Measurements from ENCODE around the gene DRC1.

The DRC1 gene

DNA sequence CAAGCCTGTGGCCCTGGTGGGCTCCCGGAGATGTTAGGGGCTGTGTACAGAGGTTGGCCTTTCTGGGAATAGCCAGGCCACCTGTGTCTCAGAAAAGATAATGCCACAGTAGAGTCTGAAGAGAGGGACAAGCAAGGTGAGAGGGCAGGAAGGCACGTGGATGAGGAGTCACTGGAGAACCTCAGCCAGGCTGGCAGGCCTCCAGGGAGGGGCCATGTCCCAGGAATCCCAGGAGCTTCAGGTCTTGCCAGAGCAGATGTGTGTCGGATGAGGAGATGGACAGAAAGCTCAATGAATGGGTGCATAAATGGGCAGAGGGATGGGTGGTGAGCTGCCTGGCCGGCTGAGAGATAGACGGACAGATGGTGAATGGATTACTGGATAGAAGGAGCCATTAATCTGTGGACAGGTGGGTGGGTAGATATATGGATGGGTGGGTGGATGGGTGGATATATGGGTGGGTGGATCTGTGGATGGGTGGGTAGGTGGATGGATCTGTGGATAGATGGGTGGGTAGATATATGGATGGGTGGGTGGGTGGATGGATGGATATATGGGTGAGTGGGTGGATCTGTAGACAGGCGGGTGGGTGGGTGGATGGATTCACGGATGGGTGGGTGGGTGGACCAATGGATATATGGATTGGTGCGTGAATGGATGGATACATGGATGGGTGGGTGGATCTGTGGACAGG lies 84.2 kb downstream of the DRC1 start:
- no peak overlapping the region for H3K9ac ChIP-seq (ENCODE audit: low read length)
- no peaks in the 10 kb centered on the region for H3K4me1 ChIP-seq (ENCODE audit: control insufficient read depth, insufficient read depth, low read length)
- no peaks in the 10 kb centered on the region for H3K27me3 ChIP-seq (ENCODE audit: control insufficient read depth, insufficient read depth, low read length)
- no peak overlapping the region for H3K27ac ChIP-seq (ENCODE audit: low read depth, low read length)
- H3K36me3 ChIP-seq (ENCODE audit: control insufficient read depth, insufficient read depth, low read length) = no peaks in the 10 kb centered on the region
- no peaks in the 10 kb centered on the region for H3K9me3 ChIP-seq (ENCODE audit: control insufficient read depth, insufficient read depth, low read depth, low read length)
- H3K4me3 ChIP-seq (ENCODE audit: low read depth, low read length) = no peak overlapping the region

DNA sequence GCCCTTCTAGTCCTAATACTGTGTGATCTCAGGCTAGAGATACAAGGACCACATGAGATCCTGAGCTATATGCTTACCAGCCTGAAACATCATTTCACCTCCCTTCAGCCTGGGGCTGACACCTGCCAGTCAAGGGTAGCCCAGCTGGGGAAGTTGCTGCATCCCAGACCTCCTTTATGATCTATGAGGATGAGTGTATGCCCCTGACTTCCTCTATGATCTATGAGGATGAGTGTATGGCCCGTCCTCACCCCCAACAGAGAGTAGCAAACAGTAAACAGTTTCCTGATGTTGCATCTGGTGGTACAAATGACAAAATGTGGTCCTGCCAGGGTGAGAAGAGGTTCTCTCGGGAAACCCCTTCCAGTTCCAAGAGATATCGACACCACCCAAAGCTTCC lies 85.1 kb downstream of the DRC1 start:
- Histone ChIP-seq H3K9me3 (ENCODE audit: control insufficient read depth, insufficient read depth, low read depth, low read length) (no peaks in the 10 kb centered on the region), H3K4me1 (ENCODE audit: control insufficient read depth, insufficient read depth, low read length) (no peaks in the 10 kb centered on the region), H3K4me3 (ENCODE audit: low read depth, low read length) (no peak overlapping the region), H3K27ac (ENCODE audit: low read depth, low read length) (no peak overlapping the region), H3K36me3 (ENCODE audit: control insufficient read depth, insufficient read depth, low read length) (no peaks in the 10 kb centered on the region), H3K27me3 (ENCODE audit: control insufficient read depth, insufficient read depth, low read length) (no peaks in the 10 kb centered on the region), H3K9ac (ENCODE audit: low read length) (no peak overlapping the region)

DNA sequence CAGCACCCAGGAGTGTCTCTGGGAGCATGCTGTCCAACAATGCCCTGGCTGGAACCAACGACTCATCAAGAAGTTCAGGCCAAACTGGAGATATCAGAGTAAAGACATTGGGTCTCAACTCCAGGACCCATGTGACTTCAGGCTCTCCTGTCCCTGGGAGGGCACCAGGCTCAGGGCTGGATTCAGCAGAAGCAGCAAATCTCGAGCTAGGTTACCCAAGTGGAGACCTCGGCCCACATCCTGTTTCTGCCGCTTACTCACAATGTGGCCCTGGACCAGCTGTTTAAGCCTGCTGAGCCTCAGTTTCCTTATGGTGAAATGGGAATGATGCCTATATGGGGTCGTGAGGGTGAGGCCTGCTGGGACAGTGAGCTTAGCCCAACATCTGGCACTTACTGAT lies 85.5 kb downstream of the DRC1 start:
- Histone ChIP-seq H3K27me3 (ENCODE audit: control insufficient read depth, insufficient read depth, low read length) (no peaks in the 10 kb centered on the region), H3K4me1 (ENCODE audit: control insufficient read depth, insufficient read depth, low read length) (no peaks in the 10 kb centered on the region), H3K27ac (ENCODE audit: low read depth, low read length) (no peak overlapping the region), H3K9me3 (ENCODE audit: control insufficient read depth, insufficient read depth, low read depth, low read length) (no peaks in the 10 kb centered on the region), H3K4me3 (ENCODE audit: low read depth, low read length) (no peak overlapping the region), H3K36me3 (ENCODE audit: control insufficient read depth, insufficient read depth, low read length) (no peaks in the 10 kb centered on the region), H3K9ac (ENCODE audit: low read length) (no peak overlapping the region)

DNA sequence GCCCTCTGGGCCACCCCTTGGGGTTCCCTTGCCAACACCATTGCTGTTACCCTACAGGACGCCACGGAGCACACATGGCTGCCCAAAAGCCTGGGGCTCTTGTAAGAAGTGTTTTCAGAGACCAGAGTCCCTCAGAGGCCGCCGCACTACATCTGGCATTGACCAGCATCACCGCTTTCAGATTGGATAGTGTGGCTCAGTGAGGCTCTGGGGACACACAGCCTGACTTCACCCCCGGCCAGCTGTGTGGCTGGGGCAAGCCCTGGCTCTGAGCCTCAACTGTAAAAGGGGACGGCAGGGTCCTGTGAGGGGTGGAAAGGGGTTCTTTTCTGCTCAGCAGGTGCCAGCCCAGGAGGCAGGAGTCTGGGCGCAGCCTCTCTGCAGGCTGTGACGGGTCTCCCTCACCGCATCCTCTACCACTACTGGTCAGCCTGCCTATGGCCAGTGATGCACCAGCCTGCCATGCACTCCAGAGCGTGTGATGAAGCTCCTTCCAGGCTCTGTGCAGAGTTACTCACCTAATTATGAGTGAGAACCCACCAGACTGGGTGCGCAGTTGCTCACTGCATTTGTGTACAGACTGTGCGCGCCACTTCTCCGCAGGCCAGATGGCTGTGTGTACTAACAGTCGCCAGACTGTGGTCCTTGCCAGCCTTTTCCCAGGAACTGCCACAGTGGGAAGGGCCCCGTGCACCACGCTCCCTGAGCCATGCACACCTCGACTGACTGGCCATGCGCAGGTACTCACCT lies 86.9 kb downstream of the DRC1 start:
- Histone ChIP-seq H3K27me3 (ENCODE audit: control insufficient read depth, insufficient read depth, low read length) (no peaks in the 10 kb centered on the region), H3K36me3 (ENCODE audit: control insufficient read depth, insufficient read depth, low read length) (no peaks in the 10 kb centered on the region), H3K9me3 (ENCODE audit: control insufficient read depth, insufficient read depth, low read depth, low read length) (no peaks in the 10 kb centered on the region), H3K27ac (ENCODE audit: low read depth, low read length) (no peak overlapping the region), H3K4me1 (ENCODE audit: control insufficient read depth, insufficient read depth, low read length) (no peaks in the 10 kb centered on the region), H3K4me3 (ENCODE audit: low read depth, low read length) (no peak overlapping the region), H3K9ac (ENCODE audit: low read length) (no peak overlapping the region)

DNA sequence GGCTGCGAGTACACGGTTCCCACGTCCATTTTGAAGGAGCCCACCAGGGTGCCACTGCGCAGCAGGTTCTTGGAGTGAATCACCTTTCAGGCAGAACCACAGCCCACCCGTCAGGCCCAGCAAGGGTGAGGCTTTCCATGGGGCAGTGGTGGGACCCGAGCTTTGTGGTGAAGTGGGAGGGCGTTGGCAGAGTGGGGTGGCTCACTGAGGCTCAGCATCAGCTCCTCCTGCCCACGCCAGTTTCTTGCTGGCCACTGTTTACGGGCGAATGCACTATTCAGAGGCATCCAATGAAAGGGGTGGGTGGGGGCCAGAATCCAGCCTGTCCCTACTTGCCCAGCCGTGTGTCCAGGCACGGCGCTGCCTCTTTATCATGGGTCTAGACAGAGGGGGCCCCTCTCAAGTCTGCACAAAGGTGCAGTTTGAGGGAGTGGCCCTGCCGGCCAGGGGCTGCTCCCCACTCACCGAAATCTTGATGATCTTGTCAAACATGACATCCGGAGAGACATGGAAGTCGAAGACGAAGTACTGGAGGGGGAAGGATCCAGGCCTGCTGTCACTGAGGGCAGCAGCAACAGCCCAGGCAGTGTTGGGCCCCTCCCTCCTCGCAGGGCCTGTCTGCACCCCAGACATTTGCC lies 87.6 kb downstream of the DRC1 start:
- Histone ChIP-seq H3K9ac (ENCODE audit: low read length) (no peak overlapping the region), H3K4me3 (ENCODE audit: low read depth, low read length) (no peak overlapping the region), H3K27me3 (ENCODE audit: control insufficient read depth, insufficient read depth, low read length) (no peaks in the 10 kb centered on the region), H3K4me1 (ENCODE audit: control insufficient read depth, insufficient read depth, low read length) (no peaks in the 10 kb centered on the region), H3K36me3 (ENCODE audit: control insufficient read depth, insufficient read depth, low read length) (no peaks in the 10 kb centered on the region), H3K9me3 (ENCODE audit: control insufficient read depth, insufficient read depth, low read depth, low read length) (no peaks in the 10 kb centered on the region), H3K27ac (ENCODE audit: low read depth, low read length) (no peak overlapping the region)

DNA sequence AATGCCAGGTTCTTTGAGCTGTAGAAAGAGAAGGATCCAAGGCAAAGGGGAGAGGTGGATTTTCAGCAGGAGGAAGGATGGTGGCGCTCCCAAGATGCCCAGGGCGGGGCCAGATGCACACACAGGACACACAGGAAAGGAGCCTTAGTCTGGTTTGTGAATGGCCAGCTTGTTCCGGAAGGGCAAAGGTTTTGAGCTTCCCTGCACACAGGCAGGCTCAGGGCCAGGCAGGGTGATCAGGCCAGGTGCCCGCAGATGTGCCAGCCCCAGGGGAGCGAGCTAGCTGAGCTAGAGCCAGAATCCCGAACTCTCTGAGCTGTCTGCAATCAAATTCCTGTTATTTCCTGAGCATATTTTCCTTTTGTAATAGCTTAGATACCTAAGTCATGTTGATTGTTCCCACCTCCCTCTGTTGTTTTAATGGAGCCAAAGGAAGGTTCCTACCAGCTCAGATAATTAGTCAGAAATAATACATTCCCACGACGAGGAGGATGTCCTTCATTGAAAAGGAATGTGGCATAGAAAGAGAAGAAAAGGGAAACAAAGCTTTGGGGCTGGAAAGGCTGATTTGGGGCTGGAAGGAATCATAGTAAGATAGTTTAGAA lies 89.9 kb downstream of the DRC1 start:
- Histone ChIP-seq H3K36me3 (ENCODE audit: control insufficient read depth, insufficient read depth, low read length) (no peaks in the 10 kb centered on the region), H3K4me1 (ENCODE audit: control insufficient read depth, insufficient read depth, low read length) (peaks cover 6% of the 10 kb centered on the region), H3K9me3 (ENCODE audit: control insufficient read depth, insufficient read depth, low read depth, low read length) (no peaks in the 10 kb centered on the region)

DNA sequence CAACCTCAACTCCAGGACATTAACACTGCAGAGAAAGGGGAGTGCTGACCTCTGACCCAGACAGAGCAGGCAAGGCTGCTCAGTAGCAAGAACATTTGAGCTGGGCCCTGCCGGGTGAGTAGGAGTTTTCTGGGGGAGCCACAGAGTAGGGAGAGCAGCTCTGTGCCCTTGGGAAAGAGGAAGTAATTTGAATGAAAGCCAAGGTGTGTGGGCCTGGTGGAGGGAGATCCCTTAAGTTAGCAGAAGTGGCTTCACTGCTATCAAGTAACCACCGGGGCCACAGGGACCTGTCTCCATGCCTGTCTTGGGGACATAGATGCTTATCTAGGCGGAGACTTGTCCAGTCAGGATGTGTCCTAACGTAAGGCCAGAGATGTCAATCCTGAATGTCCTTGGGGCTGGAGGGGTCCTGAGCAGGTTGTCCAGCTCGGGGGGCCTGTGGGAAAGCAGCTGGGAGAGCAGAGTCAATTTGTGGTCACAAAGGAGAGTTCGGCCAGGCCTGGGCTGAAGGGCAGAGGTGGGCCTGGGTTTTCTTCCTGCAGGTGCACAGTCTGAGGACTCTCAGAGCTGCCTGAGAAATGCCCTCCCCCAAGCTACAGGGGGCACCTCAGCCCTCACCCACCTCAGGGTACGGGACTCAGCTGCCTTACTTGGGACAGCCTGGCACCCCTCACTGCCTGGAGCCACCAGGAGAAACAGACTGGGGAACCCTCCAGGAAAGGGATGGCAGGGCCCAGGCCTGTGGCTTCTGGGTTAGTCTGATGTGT lies 91.2 kb downstream of the DRC1 start:
- H3K4me3 ChIP-seq (ENCODE audit: low read depth, low read length) = no peak overlapping the region
- H3K9ac ChIP-seq (ENCODE audit: low read length) = no peak overlapping the region
- H3K36me3 ChIP-seq (ENCODE audit: control insufficient read depth, insufficient read depth, low read length) = no peaks in the 10 kb centered on the region
- peaks cover 10% of the 10 kb centered on the region for H3K4me1 ChIP-seq (ENCODE audit: control insufficient read depth, insufficient read depth, low read length)
- no peaks in the 10 kb centered on the region for H3K27me3 ChIP-seq (ENCODE audit: control insufficient read depth, insufficient read depth, low read length)
- no peaks in the 10 kb centered on the region for H3K9me3 ChIP-seq (ENCODE audit: control insufficient read depth, insufficient read depth, low read depth, low read length)
- H3K27ac ChIP-seq (ENCODE audit: low read depth, low read length) = no peak overlapping the region

More for the DNA sequence above, 89.9 kb downstream of the DRC1 start:
- H3K4me3 ChIP-seq (ENCODE audit: low read depth, low read length) = no peak overlapping the region
- H3K27ac ChIP-seq (ENCODE audit: low read depth, low read length) = no peak overlapping the region
- H3K27me3 ChIP-seq (ENCODE audit: control insufficient read depth, insufficient read depth, low read length) = no peaks in the 10 kb centered on the region
- H3K9ac ChIP-seq (ENCODE audit: low read length) = no peak overlapping the region

DNA sequence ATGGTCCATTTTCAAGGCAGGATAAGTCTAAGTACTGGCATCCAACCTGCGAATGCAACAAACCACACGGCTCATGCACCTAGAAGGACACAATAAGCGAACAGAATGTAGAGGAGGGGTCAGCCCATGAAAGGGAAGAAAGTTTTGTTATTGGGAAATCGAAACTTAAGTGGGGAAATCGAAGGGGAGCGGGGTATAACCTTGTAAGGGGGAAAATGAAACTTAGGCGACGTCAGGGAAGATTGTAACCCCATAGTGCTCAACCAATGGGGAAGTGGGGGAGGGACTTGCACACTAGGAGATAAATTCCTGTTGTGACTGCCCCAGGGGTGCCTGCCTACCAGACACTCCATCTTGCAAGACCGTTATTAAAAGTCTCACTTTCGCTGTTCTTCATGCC lies 91.8 kb downstream of the DRC1 start:
- H3K9me3 ChIP-seq (ENCODE audit: control insufficient read depth, insufficient read depth, low read depth, low read length) = no peaks in the 10 kb centered on the region
- H3K4me1 ChIP-seq (ENCODE audit: control insufficient read depth, insufficient read depth, low read length) = peaks cover 13% of the 10 kb centered on the region
- no peak overlapping the region for H3K9ac ChIP-seq (ENCODE audit: low read length)
- H3K27ac ChIP-seq (ENCODE audit: low read depth, low read length) = no peak overlapping the region
- H3K4me3 ChIP-seq (ENCODE audit: low read depth, low read length) = no peak overlapping the region
- H3K36me3 ChIP-seq (ENCODE audit: control insufficient read depth, insufficient read depth, low read length) = no peaks in the 10 kb centered on the region
- no peaks in the 10 kb centered on the region for H3K27me3 ChIP-seq (ENCODE audit: control insufficient read depth, insufficient read depth, low read length)

DNA sequence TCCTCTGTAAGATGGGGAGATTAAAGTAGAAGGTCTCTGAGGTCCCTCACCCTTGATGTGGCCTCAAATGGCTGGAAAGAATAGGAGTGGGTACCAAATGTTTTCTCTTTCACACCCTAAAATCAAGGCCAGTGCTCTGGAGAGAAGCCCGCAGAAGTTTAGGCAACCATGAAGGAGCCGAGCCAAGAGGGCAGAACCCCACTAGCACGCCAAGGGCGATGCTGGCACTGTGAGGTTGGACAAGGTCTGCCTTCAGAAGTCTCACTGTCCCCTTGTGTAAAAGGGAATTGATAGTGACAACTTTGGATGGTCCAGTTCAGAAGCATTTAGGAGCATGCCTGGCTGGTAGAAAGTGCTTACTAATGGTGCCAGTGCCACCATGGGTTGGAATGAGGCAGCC lies 92.5 kb downstream of the DRC1 start:
- Histone ChIP-seq H3K4me3 (ENCODE audit: low read depth, low read length) (no peak overlapping the region), H3K36me3 (ENCODE audit: control insufficient read depth, insufficient read depth, low read length) (no peaks in the 10 kb centered on the region), H3K4me1 (ENCODE audit: control insufficient read depth, insufficient read depth, low read length) (peaks cover 13% of the 10 kb centered on the region), H3K9me3 (ENCODE audit: control insufficient read depth, insufficient read depth, low read depth, low read length) (no peaks in the 10 kb centered on the region), H3K27ac (ENCODE audit: low read depth, low read length) (no peak overlapping the region), H3K27me3 (ENCODE audit: control insufficient read depth, insufficient read depth, low read length) (no peaks in the 10 kb centered on the region), H3K9ac (ENCODE audit: low read length) (no peak overlapping the region)

DNA sequence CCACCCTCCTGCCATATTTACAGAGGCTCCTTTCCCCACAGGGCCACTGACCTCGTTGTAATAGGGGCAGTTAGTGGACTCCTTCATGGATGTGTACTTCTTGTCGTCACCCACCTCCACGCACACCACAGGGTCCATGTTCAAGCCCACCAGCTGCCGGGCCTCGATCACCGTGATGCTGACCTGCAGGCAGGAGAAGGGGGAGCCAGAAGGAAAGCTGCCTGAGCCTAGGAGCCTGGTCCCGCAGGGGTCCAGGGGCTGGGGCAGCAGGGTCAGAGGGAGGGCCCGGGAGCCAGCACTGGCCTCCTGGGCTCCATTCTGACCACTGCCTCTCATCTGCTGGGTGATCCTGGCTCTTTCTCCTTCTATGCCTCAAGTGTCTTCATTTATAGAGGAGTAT lies 93.2 kb downstream of the DRC1 start:
- Histone ChIP-seq H3K36me3 (ENCODE audit: control insufficient read depth, insufficient read depth, low read length) (no peaks in the 10 kb centered on the region), H3K27ac (ENCODE audit: low read depth, low read length) (no peak overlapping the region), H3K4me3 (ENCODE audit: low read depth, low read length) (no peak overlapping the region), H3K27me3 (ENCODE audit: control insufficient read depth, insufficient read depth, low read length) (no peaks in the 10 kb centered on the region), H3K4me1 (ENCODE audit: control insufficient read depth, insufficient read depth, low read length) (peaks cover 13% of the 10 kb centered on the region), H3K9me3 (ENCODE audit: control insufficient read depth, insufficient read depth, low read depth, low read length) (no peaks in the 10 kb centered on the region), H3K9ac (ENCODE audit: low read length) (no peak overlapping the region)
